HL-60 (cell line): ENCODE data around the gene CHD2.

Experiments
- POLR2AphosphoS5 ChIP-seq: IDR thresholded peaks from 2 replicates; pipeline ENCODE4 v1.6.1; 2012; ENCODE audit warnings: low read depth
- TF ChIP-seq, protein P1 (sequence below): IDR thresholded peaks from one replicate; pipeline ENCODE4 v1.5.1; 2011; ENCODE audit warnings: low read length, control low read depth, inconsistent platforms; ENCODE audit not compliant: insufficient read depth

DNA sequence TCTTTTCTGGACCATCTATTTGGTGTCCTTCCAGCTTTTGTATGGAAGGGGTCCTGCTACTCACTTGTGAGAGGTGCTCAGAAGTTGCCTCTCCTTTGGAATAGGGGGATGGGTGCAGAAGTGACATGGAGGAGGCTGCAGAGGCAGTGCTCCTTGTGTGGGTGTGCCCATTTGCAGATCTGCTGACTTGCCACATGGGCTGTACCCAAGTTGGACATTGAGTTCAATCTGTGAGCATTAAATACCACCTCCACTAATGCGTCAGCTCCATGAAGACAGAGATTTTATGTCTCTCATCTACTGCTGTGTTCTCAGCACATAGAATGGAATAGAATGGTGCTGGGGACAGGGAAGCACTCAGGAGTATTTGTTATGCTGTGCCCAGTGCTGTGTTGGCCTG lies 112.7 kb downstream of the CHD2 start:
- TF ChIP-seq, protein P1, sequence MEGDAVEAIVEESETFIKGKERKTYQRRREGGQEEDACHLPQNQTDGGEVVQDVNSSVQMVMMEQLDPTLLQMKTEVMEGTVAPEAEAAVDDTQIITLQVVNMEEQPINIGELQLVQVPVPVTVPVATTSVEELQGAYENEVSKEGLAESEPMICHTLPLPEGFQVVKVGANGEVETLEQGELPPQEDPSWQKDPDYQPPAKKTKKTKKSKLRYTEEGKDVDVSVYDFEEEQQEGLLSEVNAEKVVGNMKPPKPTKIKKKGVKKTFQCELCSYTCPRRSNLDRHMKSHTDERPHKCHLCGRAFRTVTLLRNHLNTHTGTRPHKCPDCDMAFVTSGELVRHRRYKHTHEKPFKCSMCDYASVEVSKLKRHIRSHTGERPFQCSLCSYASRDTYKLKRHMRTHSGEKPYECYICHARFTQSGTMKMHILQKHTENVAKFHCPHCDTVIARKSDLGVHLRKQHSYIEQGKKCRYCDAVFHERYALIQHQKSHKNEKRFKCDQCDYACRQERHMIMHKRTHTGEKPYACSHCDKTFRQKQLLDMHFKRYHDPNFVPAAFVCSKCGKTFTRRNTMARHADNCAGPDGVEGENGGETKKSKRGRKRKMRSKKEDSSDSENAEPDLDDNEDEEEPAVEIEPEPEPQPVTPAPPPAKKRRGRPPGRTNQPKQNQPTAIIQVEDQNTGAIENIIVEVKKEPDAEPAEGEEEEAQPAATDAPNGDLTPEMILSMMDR: no peak
- TF ChIP-seq POLR2AphosphoS5: no peak
